ENCODE data around the gene GALNT13. TPM values are rescaled to one million over a fixed set of nuclear protein-coding genes. Genes with fewer than 3 reads are reported as not detected.

GALNT13 gene
- total RNA-seq, 1 donor from 2014 or later: 2.0 TPM

DNA sequence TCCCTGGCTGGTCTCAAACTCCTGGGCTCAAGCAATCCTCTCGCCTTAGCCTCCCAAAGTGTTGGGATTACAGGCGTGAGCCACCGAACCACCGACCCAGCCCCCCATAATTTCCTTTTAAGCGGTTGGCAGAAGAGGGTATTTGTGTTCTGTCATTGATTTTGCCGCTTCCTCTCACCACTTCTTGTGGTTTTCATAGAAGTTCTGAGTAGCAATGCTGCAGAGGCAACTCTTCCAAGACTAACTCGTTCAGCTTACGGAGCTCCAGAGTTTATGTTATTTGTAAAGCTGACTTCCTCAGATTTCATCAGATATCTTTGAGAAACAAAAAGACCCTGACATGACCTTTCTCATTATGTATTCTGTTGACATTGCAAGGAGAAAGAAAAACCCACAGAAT lies 565.4 kb downstream of the GALNT13 start:
- Mint-ChIP-seq H3K9me3 (ENCODE audit: unreplicated experiment) (no peaks in the 10 kb centered on the region), H3K36me3 (ENCODE audit: low read depth, unreplicated experiment) (no peaks in the 10 kb centered on the region), H3K27me3 (ENCODE audit: low read depth, unreplicated experiment) (no peaks in the 10 kb centered on the region), H3K4me3 (ENCODE audit: unreplicated experiment) (no peak overlapping the region), H3K4me1 (ENCODE audit: low read depth, unreplicated experiment) (no peaks in the 10 kb centered on the region), H3K27ac (ENCODE audit: unreplicated experiment) (no peak overlapping the region)
- DNase-seq (ENCODE audit: low read depth) (no peak), FAIRE-seq (no peak)
- no peaks in the 10 kb centered on the region for H3K27me3 ChIP-seq (ENCODE audit: insufficient read depth, low read length)
- H3K36me3 ChIP-seq (ENCODE audit: insufficient read depth, low read length): no peaks in the 10 kb centered on the region
- no peak overlapping the region for H3K4me3 ChIP-seq (ENCODE audit: insufficient read depth, low read depth, low read length)
- H3K27ac ChIP-seq (ENCODE audit: low read depth, low read length): no peak overlapping the region
- no peaks in the 10 kb centered on the region for H3K4me1 ChIP-seq (ENCODE audit: insufficient read depth, low read length)
- TF ChIP-seq, protein P1, sequence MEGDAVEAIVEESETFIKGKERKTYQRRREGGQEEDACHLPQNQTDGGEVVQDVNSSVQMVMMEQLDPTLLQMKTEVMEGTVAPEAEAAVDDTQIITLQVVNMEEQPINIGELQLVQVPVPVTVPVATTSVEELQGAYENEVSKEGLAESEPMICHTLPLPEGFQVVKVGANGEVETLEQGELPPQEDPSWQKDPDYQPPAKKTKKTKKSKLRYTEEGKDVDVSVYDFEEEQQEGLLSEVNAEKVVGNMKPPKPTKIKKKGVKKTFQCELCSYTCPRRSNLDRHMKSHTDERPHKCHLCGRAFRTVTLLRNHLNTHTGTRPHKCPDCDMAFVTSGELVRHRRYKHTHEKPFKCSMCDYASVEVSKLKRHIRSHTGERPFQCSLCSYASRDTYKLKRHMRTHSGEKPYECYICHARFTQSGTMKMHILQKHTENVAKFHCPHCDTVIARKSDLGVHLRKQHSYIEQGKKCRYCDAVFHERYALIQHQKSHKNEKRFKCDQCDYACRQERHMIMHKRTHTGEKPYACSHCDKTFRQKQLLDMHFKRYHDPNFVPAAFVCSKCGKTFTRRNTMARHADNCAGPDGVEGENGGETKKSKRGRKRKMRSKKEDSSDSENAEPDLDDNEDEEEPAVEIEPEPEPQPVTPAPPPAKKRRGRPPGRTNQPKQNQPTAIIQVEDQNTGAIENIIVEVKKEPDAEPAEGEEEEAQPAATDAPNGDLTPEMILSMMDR (IDR thresholded peaks at IDR 0.05; ENCODE audit: insufficient read depth, low read depth, low read length): no peak
- no peak for TF ChIP-seq EZH2 (IDR thresholded peaks at IDR 0.05; ENCODE audit: insufficient read depth, low read length)
- no peaks in the 10 kb centered on the region for H3K9me3 ChIP-seq (ENCODE audit: insufficient read depth, low read depth, low read length)
- no peaks in the 10 kb centered on the region for H4K20me1 ChIP-seq (ENCODE audit: insufficient read depth, low read length)
- H3K79me2 ChIP-seq (ENCODE audit: insufficient read depth, low read length): no peaks in the 10 kb centered on the region
- no peak overlapping the region for H2AFZ ChIP-seq (ENCODE audit: low read depth, low read length)
- H3K9ac ChIP-seq (ENCODE audit: low read length): no peak overlapping the region
- H3K4me2 ChIP-seq (ENCODE audit: low read length): no peak overlapping the region

DNA sequence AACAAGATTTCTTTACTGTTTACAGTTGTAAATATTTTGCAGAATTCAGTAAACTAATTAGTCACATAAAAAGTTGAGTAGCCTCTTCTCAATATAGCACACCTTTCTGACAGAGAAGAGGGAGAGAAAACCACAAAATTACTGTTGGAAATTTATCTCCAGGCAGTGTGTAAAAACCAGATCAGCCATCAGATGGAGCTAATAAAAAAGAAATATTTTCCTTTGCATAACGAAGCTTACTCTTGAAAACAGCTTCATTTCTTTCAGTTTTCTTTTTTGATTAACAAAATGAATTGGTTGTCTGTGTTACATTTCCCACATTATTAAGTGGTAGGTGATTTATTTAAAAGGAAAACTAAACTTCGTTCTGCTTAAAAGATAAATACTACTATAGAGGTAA lies 567.4 kb downstream of the GALNT13 start:
- no peaks in the 10 kb centered on the region for H3K27me3 ChIP-seq (ENCODE audit: insufficient read depth, low read length)
- no peak overlapping the region for H3K4me2 ChIP-seq (ENCODE audit: low read length)
- no peaks in the 10 kb centered on the region for H4K20me1 ChIP-seq (ENCODE audit: insufficient read depth, low read length)
- no peak overlapping the region for H3K4me3 ChIP-seq (ENCODE audit: insufficient read depth, low read depth, low read length)
- H3K27ac ChIP-seq (ENCODE audit: low read depth, low read length): no peak overlapping the region
- FAIRE-seq (no peak), DNase-seq (ENCODE audit: low read depth) (no peak)
- no peak overlapping the region for H2AFZ ChIP-seq (ENCODE audit: low read depth, low read length)
- TF ChIP-seq EZH2 (IDR thresholded peaks at IDR 0.05; ENCODE audit: insufficient read depth, low read length): no peak
- TF ChIP-seq, protein P1 (IDR thresholded peaks at IDR 0.05; ENCODE audit: insufficient read depth, low read depth, low read length): no peak
- Mint-ChIP-seq H3K27me3 (ENCODE audit: low read depth, unreplicated experiment) (no peaks in the 10 kb centered on the region), H3K4me3 (ENCODE audit: unreplicated experiment) (no peak overlapping the region), H3K4me1 (ENCODE audit: low read depth, unreplicated experiment) (no peaks in the 10 kb centered on the region), H3K36me3 (ENCODE audit: low read depth, unreplicated experiment) (no peaks in the 10 kb centered on the region), H3K27ac (ENCODE audit: unreplicated experiment) (no peak overlapping the region), H3K9me3 (ENCODE audit: unreplicated experiment) (no peaks in the 10 kb centered on the region)
- H3K4me1 ChIP-seq (ENCODE audit: insufficient read depth, low read length): no peaks in the 10 kb centered on the region
- no peak overlapping the region for H3K9ac ChIP-seq (ENCODE audit: low read length)
- H3K79me2 ChIP-seq (ENCODE audit: insufficient read depth, low read length): no peaks in the 10 kb centered on the region
- no peaks in the 10 kb centered on the region for H3K9me3 ChIP-seq (ENCODE audit: insufficient read depth, low read depth, low read length)
- no peaks in the 10 kb centered on the region for H3K36me3 ChIP-seq (ENCODE audit: insufficient read depth, low read length)

DNA sequence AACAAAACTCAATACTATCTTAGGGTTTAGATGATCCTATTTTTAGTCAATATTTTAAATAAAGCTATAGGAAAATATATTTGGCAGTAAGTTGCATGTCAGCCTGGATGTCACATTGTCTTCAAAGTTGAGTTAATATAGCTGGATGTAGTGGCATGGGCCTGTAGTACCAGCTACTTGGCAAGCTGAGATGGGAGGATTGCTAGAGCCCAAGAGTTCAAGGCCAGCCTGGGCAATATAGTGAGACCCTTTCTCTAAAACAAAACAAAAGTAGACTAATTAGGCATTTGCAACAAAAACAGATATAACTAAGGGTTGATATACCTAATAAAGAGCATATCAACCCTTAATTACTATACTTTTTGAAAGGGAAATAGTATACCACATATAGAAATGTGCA lies 572.2 kb downstream of the GALNT13 start:
- Histone ChIP-seq H3K36me3 (ENCODE audit: insufficient read depth, low read length) (no peaks in the 10 kb centered on the region), H3K9me3 (ENCODE audit: insufficient read depth, low read depth, low read length) (no peaks in the 10 kb centered on the region), H3K79me2 (ENCODE audit: insufficient read depth, low read length) (no peaks in the 10 kb centered on the region), H3K4me1 (ENCODE audit: insufficient read depth, low read length) (no peaks in the 10 kb centered on the region), H2AFZ (ENCODE audit: low read depth, low read length) (no peak overlapping the region), H3K27me3 (ENCODE audit: insufficient read depth, low read length) (no peaks in the 10 kb centered on the region), H3K4me3 (ENCODE audit: insufficient read depth, low read depth, low read length) (no peak overlapping the region), H3K4me2 (ENCODE audit: low read length) (no peak overlapping the region), H3K27ac (ENCODE audit: low read depth, low read length) (no peak overlapping the region), H4K20me1 (ENCODE audit: insufficient read depth, low read length) (no peaks in the 10 kb centered on the region), H3K9ac (ENCODE audit: low read length) (no peak overlapping the region)
- Mint-ChIP-seq H3K4me1 (ENCODE audit: low read depth, unreplicated experiment) (no peaks in the 10 kb centered on the region), H3K4me3 (ENCODE audit: unreplicated experiment) (no peak overlapping the region), H3K27me3 (ENCODE audit: low read depth, unreplicated experiment) (no peaks in the 10 kb centered on the region), H3K36me3 (ENCODE audit: low read depth, unreplicated experiment) (no peaks in the 10 kb centered on the region), H3K9me3 (ENCODE audit: unreplicated experiment) (no peaks in the 10 kb centered on the region), H3K27ac (ENCODE audit: unreplicated experiment) (no peak overlapping the region)
- no peak for TF ChIP-seq EZH2 (IDR thresholded peaks at IDR 0.05; ENCODE audit: insufficient read depth, low read length)
- TF ChIP-seq, protein P1 (IDR thresholded peaks at IDR 0.05; ENCODE audit: insufficient read depth, low read depth, low read length): no peak
- DNase-seq (ENCODE audit: low read depth) (no peak), FAIRE-seq (no peak)
